CD14-positive monocyte (primary cell): ENCODE results near the gene CARMIL1. TPM values are rescaled to one million over a fixed set of nuclear protein-coding genes. Genes with fewer than 3 reads are reported as not detected.
A peak's percentile ranks its signal among the peaks of the same experiment; 100 is the strongest.

Experiments
- DNase-seq, 3 donors: peaks; one replicate each; pipeline ENCODE4 v3.0.0-alpha.2; 2011 to 2022
- H2AFZ ChIP-seq: 2 replicates; pipeline ENCODE4 v1.6.0; 2012; ENCODE audit warnings: mild to moderate bottlenecking, low read depth, low read length, inconsistent platforms; ENCODE audit not compliant: insufficient read depth, poor library complexity, severe bottlenecking
- H3K27ac ChIP-seq, 2 donors: 1 replicate in 1 of 2; 2 replicates in 1 of 2; pipeline ENCODE4 v1.5.1; 2012 to 2013; ENCODE audit warnings: low read length in 2 of 2, control low read depth in 1 of 2, inconsistent platforms in 1 of 2, low read depth in 1 of 2, mild to moderate bottlenecking in 1 of 2
- H3K27me3 ChIP-seq, 2 donors: one replicate each; pipeline versions ENCODE4 v1.6.0 to v1.6.1; 2011 to 2013; ENCODE audit warnings: low read length in 2 of 2; ENCODE audit not compliant: control insufficient read depth in 2 of 2, insufficient read depth in 2 of 2
- H3K36me3 ChIP-seq, 2 donors: replicated peaks in 1 of 2; 1 replicate in 1 of 2; 2 replicates in 1 of 2; pipeline versions ENCODE4 v1.5.1 to v1.6.1; 2012 to 2013; ENCODE audit warnings: low read length in 2 of 2, control low read depth in 1 of 2, inconsistent platforms in 1 of 2, mild to moderate bottlenecking in 1 of 2; ENCODE audit not compliant: insufficient read depth in 2 of 2, control insufficient read depth in 1 of 2
- H3K4me1 ChIP-seq, 2 donors: 1 replicate in 1 of 2; 2 replicates in 1 of 2; pipeline versions ENCODE4 v1.5.1 to v1.6.1; 2012 to 2013; ENCODE audit warnings: low read length in 2 of 2, control low read depth in 1 of 2, inconsistent platforms in 1 of 2, mild to moderate bottlenecking in 1 of 2, moderate library complexity in 1 of 2; ENCODE audit not compliant: insufficient read depth in 2 of 2, control insufficient read depth in 1 of 2
- H3K4me2 ChIP-seq: replicated peaks from 2 replicates; pipeline ENCODE3; 2012; ENCODE audit warnings: low read length, moderate library complexity, mild to moderate bottlenecking; ENCODE audit not compliant: poor library complexity, severe bottlenecking; ENCODE audit errors: extremely low read depth
- H3K4me3 ChIP-seq, 3 experiments: fragments of 200-600 bp in 1 of 3; sonication (generic) in 1 of 3; replicated peaks in 1 of 3; 1 replicate in 2 of 3; 2 replicates in 1 of 3; pipeline ENCODE4 v1.5.1; 2011 to 2013; ENCODE audit warnings: low read length in 3 of 3, mild to moderate bottlenecking in 3 of 3, control low read depth in 2 of 3, low read depth in 2 of 3, inconsistent platforms in 1 of 3, moderate library complexity in 1 of 3
- H3K79me2 ChIP-seq: 2 replicates; pipeline ENCODE4 v1.6.0; 2012; ENCODE audit warnings: mild to moderate bottlenecking, control low read depth, inconsistent platforms, low read length, moderate library complexity; ENCODE audit not compliant: insufficient read depth
- H3K9ac ChIP-seq: 2 replicates; pipeline ENCODE4 v1.6.0; 2017; ENCODE audit warnings: low read length, mild to moderate bottlenecking; ENCODE audit not compliant: insufficient read depth, poor library complexity, severe bottlenecking
- H3K9me3 ChIP-seq, 2 donors: replicated peaks in 1 of 2; 1 replicate in 1 of 2; 2 replicates in 1 of 2; pipeline versions ENCODE4 v1.5.1 to v1.6.1; 2012 to 2013; ENCODE audit warnings: low read length in 2 of 2, control low read depth in 1 of 2; ENCODE audit not compliant: control insufficient read depth in 1 of 2, insufficient read depth in 1 of 2
- H4K20me1 ChIP-seq: 2 replicates; pipeline ENCODE4 v1.6.0; 2012; ENCODE audit warnings: mild to moderate bottlenecking, low read length, control low read depth, moderate library complexity; ENCODE audit not compliant: insufficient read depth
- H3K27ac Mint-ChIP-seq, 7 donors: one replicate each; pipeline ENCODE4 v1.8.0; 2020; ENCODE audit warnings: mild to moderate bottlenecking in 7 of 7, mixed read lengths in 7 of 7, moderate library complexity in 6 of 7, inconsistent platforms in 2 of 7
- H3K27me3 Mint-ChIP-seq, 3 donors: one replicate each; pipeline ENCODE4 v1.8.0; 2021 to 2022; ENCODE audit warnings: low read depth in 3 of 3, mild to moderate bottlenecking in 3 of 3, mixed read lengths in 3 of 3, moderate library complexity in 3 of 3, inconsistent platforms in 1 of 3
- H3K36me3 Mint-ChIP-seq, 2 donors: one replicate each; pipeline ENCODE4 v1.8.0; 2020; ENCODE audit warnings: mixed read lengths in 2 of 2, inconsistent platforms in 1 of 2, mild to moderate bottlenecking in 1 of 2
- H3K4me1 Mint-ChIP-seq: one replicate; pipeline ENCODE4 v1.8.0; 2020; ENCODE audit warnings: mild to moderate bottlenecking, mixed read lengths
- H3K4me3 Mint-ChIP-seq, 2 donors: one replicate each; pipeline ENCODE4 v1.8.0; 2020; ENCODE audit warnings: mild to moderate bottlenecking in 2 of 2, mixed read lengths in 2 of 2, moderate library complexity in 1 of 2
- H3K9me3 Mint-ChIP-seq, 7 donors: one replicate each; pipeline ENCODE4 v1.8.0; 2020 to 2022; ENCODE audit warnings: mixed read lengths in 7 of 7, mild to moderate bottlenecking in 6 of 7, moderate library complexity in 6 of 7, inconsistent platforms in 2 of 7
- WGBS: methylation state at CpG from one replicate; pipeline ENCODE4 v1.1.5; 2013; ENCODE audit warnings: missing lambda C conversion rate; ENCODE audit not compliant: insufficient coverage; 5-methylcytosine and 5-hydroxymethylcytosine counted together
- intact Hi-C, 2 donors: fragments of 100-400 bp; cut with micrococcal nuclease; formaldehyde crosslinking; loops; one replicate each; pipeline versions ENCODE4 v1.15.0 to v1.15.1; 2023
- polyA plus RNA-seq, 3 donors: library from polyadenylated mRNA; depleted of rRNA in 1 of 3; unstranded in 2 of 3; stranded (reverse) in 1 of 3; fragments of 300-500 nt in 2 of 3; fragments of >200 nt in 1 of 3; fragmentation: Illumina TruSeq in 2 of 3; gene quantifications; 1 replicate in 2 of 3; 2 replicates in 1 of 3; pipeline ENCODE4 v1.2.3, GENCODE V29; 2012 to 2021
- TF ChIP-seq, protein P1 (sequence below): fragments of 200-600 bp; IDR thresholded peaks from one replicate; pipeline ENCODE4 v1.8.0; 2022; ENCODE audit warnings: antibody characterized with exemption, mild to moderate bottlenecking

Gene CARMIL1
- polyA plus RNA-seq, 3 donors, result 0.30 to 0.49 (median 0.41) TPM

DNA sequence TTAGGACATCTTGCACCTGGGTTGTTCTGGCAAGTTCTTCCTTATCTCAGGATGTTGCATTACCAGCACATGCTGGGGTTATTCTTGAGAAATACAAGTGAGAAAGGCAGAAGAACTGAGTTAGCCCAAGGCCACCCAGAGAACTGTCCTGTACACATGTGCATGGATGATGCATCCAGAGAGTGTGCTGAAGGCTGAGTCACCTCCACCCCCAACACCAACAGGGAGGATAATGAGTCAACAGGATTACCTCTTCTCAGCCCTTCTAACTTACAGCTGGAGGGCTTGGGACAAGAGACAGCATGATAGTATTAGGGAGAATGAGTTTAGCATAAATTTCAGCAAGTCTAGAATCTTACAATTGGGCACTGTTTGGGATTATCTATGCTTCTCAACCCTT, 381.3 kb downstream of the CARMIL1 start:
- Histone ChIP-seq H3K4me3 (no peak overlapping the region), H3K27ac (no peak overlapping the region), H3K4me2 (no peak overlapping the region), H3K79me2 (no peaks in the 10 kb centered on the region), H3K27me3 (peaks cover 2 to 10% of the 10 kb centered on the region in 2 donors), H2AFZ (no peak overlapping the region), H4K20me1 (no peaks in the 10 kb centered on the region), H3K9ac (no peak overlapping the region), H3K36me3 (no peaks in the 10 kb centered on the region), H3K9me3 (no peaks in the 10 kb centered on the region), H3K4me1 (no peaks in the 10 kb centered on the region)
- no peak for DNase-seq
- Mint-ChIP-seq H3K9me3 (peaks cover 0 to 2% (median 0%) of the 10 kb centered on the region in 7 donors), H3K36me3 (no peaks in the 10 kb centered on the region), H3K4me3 (peak overlapping the region in 1 of 2 donors; percentile 33), H3K27me3 (peaks cover 4 to 13% (median 8%) of the 10 kb centered on the region in 3 donors), H3K4me1 (no peaks in the 10 kb centered on the region), H3K27ac (no peak overlapping the region)
- TF ChIP-seq, protein P1, sequence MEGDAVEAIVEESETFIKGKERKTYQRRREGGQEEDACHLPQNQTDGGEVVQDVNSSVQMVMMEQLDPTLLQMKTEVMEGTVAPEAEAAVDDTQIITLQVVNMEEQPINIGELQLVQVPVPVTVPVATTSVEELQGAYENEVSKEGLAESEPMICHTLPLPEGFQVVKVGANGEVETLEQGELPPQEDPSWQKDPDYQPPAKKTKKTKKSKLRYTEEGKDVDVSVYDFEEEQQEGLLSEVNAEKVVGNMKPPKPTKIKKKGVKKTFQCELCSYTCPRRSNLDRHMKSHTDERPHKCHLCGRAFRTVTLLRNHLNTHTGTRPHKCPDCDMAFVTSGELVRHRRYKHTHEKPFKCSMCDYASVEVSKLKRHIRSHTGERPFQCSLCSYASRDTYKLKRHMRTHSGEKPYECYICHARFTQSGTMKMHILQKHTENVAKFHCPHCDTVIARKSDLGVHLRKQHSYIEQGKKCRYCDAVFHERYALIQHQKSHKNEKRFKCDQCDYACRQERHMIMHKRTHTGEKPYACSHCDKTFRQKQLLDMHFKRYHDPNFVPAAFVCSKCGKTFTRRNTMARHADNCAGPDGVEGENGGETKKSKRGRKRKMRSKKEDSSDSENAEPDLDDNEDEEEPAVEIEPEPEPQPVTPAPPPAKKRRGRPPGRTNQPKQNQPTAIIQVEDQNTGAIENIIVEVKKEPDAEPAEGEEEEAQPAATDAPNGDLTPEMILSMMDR, result no peak
- intact Hi-C loops, result no loop called here

DNA sequence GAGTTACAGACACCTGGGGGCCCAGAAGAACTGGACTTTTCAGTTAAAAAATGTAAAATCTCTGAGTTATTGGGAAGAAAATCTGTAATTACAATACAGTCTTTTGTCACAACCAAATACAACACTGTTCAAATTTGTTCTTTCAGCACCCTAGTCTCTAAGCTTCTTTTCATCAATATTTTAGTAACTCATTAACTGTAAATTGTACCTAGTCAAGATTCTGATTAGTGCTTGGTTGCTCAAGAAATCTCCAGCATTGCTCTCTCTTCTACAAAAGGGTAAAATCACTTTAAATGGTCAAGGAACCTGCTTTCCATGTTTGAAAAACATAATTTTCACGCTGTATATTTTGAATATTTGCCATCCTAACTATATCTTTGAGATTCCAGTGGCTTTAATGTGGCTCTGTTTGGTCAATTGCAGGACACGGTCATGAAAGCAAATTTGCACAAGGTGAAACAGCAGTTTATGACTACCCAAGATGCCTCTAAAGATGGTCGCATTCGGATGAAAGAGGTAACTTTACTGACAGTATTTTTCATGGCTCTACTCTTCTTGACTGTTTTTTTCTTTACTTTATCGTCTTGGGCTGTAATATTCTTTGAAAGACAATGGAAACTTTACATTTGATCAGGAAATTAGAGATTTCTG, 382.1 kb downstream of the CARMIL1 start:
- no peaks in the 10 kb centered on the region for H3K9me3 ChIP-seq
- TF ChIP-seq, protein P1, result no peak
- H3K79me2 ChIP-seq, result no peaks in the 10 kb centered on the region
- H2AFZ ChIP-seq, result no peak overlapping the region
- no peak overlapping the region for H3K4me2 ChIP-seq
- no peak overlapping the region for H3K27ac ChIP-seq
- H3K27me3 ChIP-seq, result peaks cover 2 to 10% of the 10 kb centered on the region in 2 donors
- no peaks in the 10 kb centered on the region for H3K36me3 Mint-ChIP-seq
- H3K9ac ChIP-seq, result no peak overlapping the region
- no peak overlapping the region for H3K27ac Mint-ChIP-seq
- peaks cover 4 to 13% (median 8%) of the 10 kb centered on the region in 3 donors for H3K27me3 Mint-ChIP-seq
- 88% methylated on average over 2 of the region's 5 CpGs for WGBS
- DNase-seq, result no peak
- no peak overlapping the region for H3K4me3 Mint-ChIP-seq
- no peaks in the 10 kb centered on the region for H4K20me1 ChIP-seq
- peaks cover 0 to 2% (median 0%) of the 10 kb centered on the region in 7 donors for H3K9me3 Mint-ChIP-seq
- no peaks in the 10 kb centered on the region for H3K36me3 ChIP-seq
- intact Hi-C loops, result no loop called here
- no peak overlapping the region for H3K4me3 ChIP-seq
- H3K4me1 Mint-ChIP-seq, result no peaks in the 10 kb centered on the region
- no peaks in the 10 kb centered on the region for H3K4me1 ChIP-seq
